SK-N-SH (cell line): ENCODE data around the gene STOML1. TPM values are rescaled to one million over a fixed set of nuclear protein-coding genes. Genes with fewer than 3 reads are reported as not detected.

Source experiments
- CTCF ChIA-PET: fragments of 300-600, 350-600 bp; formaldehyde crosslinking; extraction: SDS; loops from one replicate; lab custom pipeline; 2021; lab: Yijun Ruan, JAX
- POLR2A ChIA-PET: fragments of 350-600 bp; sonication (Branson Sonifier 250); formaldehyde crosslinking; extraction: SDS; loops from one replicate; lab custom pipeline; 2020; ENCODE audit warnings: antibody characterized with exemption, inconsistent platforms; lab: Yijun Ruan, JAX
- DNase-seq: peaks from one replicate; pipeline ENCODE4 v3.0.0; 2012
- H2AFZ ChIP-seq: fragments of 200-600 bp; sonication (generic); 2 replicates; pipeline ENCODE4 v1.8.1; 2016; ENCODE audit warnings: antibody characterized with exemption, mild to moderate bottlenecking, low read depth
- H3F3A ChIP-seq: fragments of 200-600 bp; sonication (generic); replicated peaks from 2 replicates; pipeline ENCODE3; 2016; ENCODE audit warnings: antibody characterized with exemption, mild to moderate bottlenecking; ENCODE audit not compliant: insufficient read depth
- H3K27ac ChIP-seq, 2 experiments: fragments of 200-500 bp in 1 of 2; fragments of 200-600 bp in 1 of 2; sonication (Bioruptor generic) in 1 of 2; sonication (generic), shearing (Covaris generic) in 1 of 2; 2 replicates each; pipeline versions ENCODE4 v1.5.1 to v1.6.1; 2014 to 2016; ENCODE audit warnings: low read depth in 2 of 2, inconsistent platforms in 1 of 2, low read length in 1 of 2, mild to moderate bottlenecking in 1 of 2, mixed read lengths in 1 of 2
- H3K27me3 ChIP-seq: fragments of 200-600 bp; sonication (generic), shearing (Covaris generic); 2 replicates; pipeline ENCODE4 v1.6.1; 2016; ENCODE audit warnings: mixed run types; ENCODE audit not compliant: insufficient read depth
- H3K36me3 ChIP-seq, 2 experiments: fragments of 200-500 bp in 1 of 2; fragments of 200-600 bp in 1 of 2; sonication (Bioruptor generic) in 1 of 2; sonication (generic) in 1 of 2; replicated peaks in 1 of 2; 2 replicates each; pipeline versions ENCODE3 to v1.5.1; 2014 to 2016; ENCODE audit warnings: low read length in 1 of 2, mild to moderate bottlenecking in 1 of 2; ENCODE audit not compliant: insufficient read depth in 2 of 2, control insufficient read depth in 1 of 2
- H3K4me1 ChIP-seq, 2 experiments: fragments of 200-500 bp in 1 of 2; fragments of 200-600 bp in 1 of 2; sonication (Bioruptor generic) in 1 of 2; sonication (generic), shearing (Covaris generic) in 1 of 2; 2 replicates each; pipeline versions ENCODE4 v1.5.1 to v1.6.1; 2014 to 2016; ENCODE audit warnings: low read depth in 1 of 2, low read length in 1 of 2, mixed run types in 1 of 2; ENCODE audit not compliant: insufficient read depth in 2 of 2, control insufficient read depth in 1 of 2
- H3K4me2 ChIP-seq: fragments of 200-600 bp; sonication (generic), shearing (Covaris generic); 2 replicates; pipeline ENCODE4 v1.6.1; 2017; ENCODE audit warnings: mixed run types
- H3K4me3 ChIP-seq, 2 experiments: fragments of 200-500 bp in 1 of 2; fragments of 200-600 bp in 1 of 2; sonication (Bioruptor generic) in 1 of 2; sonication (generic), shearing (Covaris generic) in 1 of 2; 2 replicates each; pipeline versions ENCODE4 v1.5.1 to v1.8.1; 2014 to 2016; ENCODE audit warnings: low read depth in 2 of 2, inconsistent platforms in 1 of 2, low read length in 1 of 2, mild to moderate bottlenecking in 1 of 2, mixed read lengths in 1 of 2, moderate library complexity in 1 of 2
- H3K79me2 ChIP-seq: fragments of 200-600 bp; sonication (generic); 2 replicates; pipeline ENCODE4 v1.8.1; 2017; ENCODE audit warnings: mild to moderate bottlenecking; ENCODE audit not compliant: insufficient read depth
- H3K9ac ChIP-seq: fragments of 200-600 bp; sonication (generic); 2 replicates; pipeline ENCODE4 v1.6.1; 2017; ENCODE audit warnings: mixed run types
- H3K9me2 ChIP-seq: fragments of 200-600 bp; sonication (generic); 2 replicates; pipeline ENCODE4 v1.6.1; 2017; ENCODE audit warnings: mixed run types
- H3K9me3 ChIP-seq: fragments of 200-600 bp; sonication (generic); 2 replicates; pipeline ENCODE4 v1.6.1; 2017; ENCODE audit warnings: mixed run types, mild to moderate bottlenecking, moderate library complexity
- H4K20me1 ChIP-seq: fragments of 200-600 bp; sonication (generic); 2 replicates; pipeline ENCODE4 v1.6.1; 2017; ENCODE audit warnings: mild to moderate bottlenecking, mixed run types; ENCODE audit not compliant: insufficient read depth
- CHD2 ChIP-seq: fragments of 150-350 bp; IDR thresholded peaks from 2 replicates; pipeline ENCODE4 v1.6.1; 2018; ENCODE audit warnings: low read length; ENCODE audit not compliant: partially characterized antibody
- EP300 ChIP-seq, 2 experiments: IDR thresholded peaks; 2 replicates each; pipeline versions ENCODE4 v1.4.0 to v1.6.1; 2012; ENCODE audit warnings: borderline replicate concordance in 1 of 2, low read depth in 1 of 2, low read length in 1 of 2
- GATA2 ChIP-seq: sonication (generic); formaldehyde crosslinking; IDR thresholded peaks from 2 replicates; pipeline ENCODE4 v1.5.0; 2020; ENCODE audit warnings: mild to moderate bottlenecking, missing genetic modification reagents
- NRF1 ChIP-seq: IDR thresholded peaks from 2 replicates; pipeline ENCODE4 v1.6.1; 2012; ENCODE audit warnings: low read depth, mild to moderate bottlenecking, low read length
- RAD21 ChIP-seq: IDR thresholded peaks from 2 replicates; pipeline ENCODE4 v1.6.1; 2012; ENCODE audit warnings: mild to moderate bottlenecking, low read length
- RFX5 ChIP-seq: IDR thresholded peaks from 2 replicates; pipeline ENCODE4 v1.6.1; 2012; ENCODE audit warnings: mild to moderate bottlenecking, improper control_type of control experiment, low read length
- TCF12 ChIP-seq: IDR thresholded peaks from 2 replicates; pipeline ENCODE4 v1.4.0; 2012
- ZBTB33 ChIP-seq: IDR thresholded peaks from 2 replicates; pipeline ENCODE4 v1.4.0; 2012; ENCODE audit warnings: low read depth, borderline replicate concordance
- WGBS: methylation state at CpG from one replicate; pipeline ENCODE4 v1.1.6; 2017; ENCODE audit warnings: low lambda C conversion rate; 5-methylcytosine and 5-hydroxymethylcytosine counted together
- polyA plus RNA-seq, 3 experiments: library from polyadenylated mRNA; depleted of rRNA; stranded (reverse); fragments of >200 nt; gene quantifications; 2 replicates each; pipeline ENCODE4 v1.2.3, GENCODE V29; 2012
- TF ChIP-seq, protein P1 (sequence below): IDR thresholded peaks from 2 replicates; pipeline ENCODE4; 2012
- TF ChIP-seq, protein P2 (sequence below): fragments of 150-350 bp; IDR thresholded peaks from 2 replicates; pipeline ENCODE4 v1.6.1; 2017; ENCODE audit warnings: antibody characterized with exemption, low read length, low read depth, borderline replicate concordance
- TF ChIP-seq, protein P3 (sequence below): IDR thresholded peaks from 2 replicates; pipeline ENCODE4 v1.6.1; 2012; ENCODE audit warnings: mild to moderate bottlenecking, low read depth, low read length, moderate library complexity

Gene STOML1
- polyA plus RNA-seq, 1 of the 3 experiments (the other 2 are of a cell fraction), result 20.4 TPM

- peak; percentile 76 for DNase-seq
- H2AFZ ChIP-seq, result no peak overlapping the region
Observed at GRCh38 chr15:73940061-73940981, 51.8 kb downstream of the STOML1 start.

More at GRCh38 chr15:73940061-73940981, 51.8 kb downstream of the STOML1 start:
- H3K9me3 ChIP-seq, result no peaks in the 10 kb centered on the region
- no peaks in the 10 kb centered on the region for H4K20me1 ChIP-seq
- no peaks in the 10 kb centered on the region for H3K36me3 ChIP-seq
- H3K79me2 ChIP-seq, result peaks cover 15% of the 10 kb centered on the region; the same call in 1 of the 2 replicates
- 56% methylated on average over 8 of the region's 8 CpGs for whole genome bisulfite sequencing
- H3K27me3 ChIP-seq, result no peaks in the 10 kb centered on the region
- H3K4me3 ChIP-seq, result no peak overlapping the region
- no peak for TF ChIP-seq ZBTB33
- TF ChIP-seq NRF1, result no peak
- peak in 1 of 2 experiments; percentile 45; a peak in 1 of 4 replicates for TF ChIP-seq EP300 (IDR thresholded peaks at IDR 0.05; ENCODE audit: borderline replicate concordance in 1 of 2, low read depth in 1 of 2, low read length in 1 of 2)
- 0 out of 2 replicates have a peak, but pooled peaks have one; percentile 24 for TF ChIP-seq TCF12
- TF ChIP-seq, protein P1, sequence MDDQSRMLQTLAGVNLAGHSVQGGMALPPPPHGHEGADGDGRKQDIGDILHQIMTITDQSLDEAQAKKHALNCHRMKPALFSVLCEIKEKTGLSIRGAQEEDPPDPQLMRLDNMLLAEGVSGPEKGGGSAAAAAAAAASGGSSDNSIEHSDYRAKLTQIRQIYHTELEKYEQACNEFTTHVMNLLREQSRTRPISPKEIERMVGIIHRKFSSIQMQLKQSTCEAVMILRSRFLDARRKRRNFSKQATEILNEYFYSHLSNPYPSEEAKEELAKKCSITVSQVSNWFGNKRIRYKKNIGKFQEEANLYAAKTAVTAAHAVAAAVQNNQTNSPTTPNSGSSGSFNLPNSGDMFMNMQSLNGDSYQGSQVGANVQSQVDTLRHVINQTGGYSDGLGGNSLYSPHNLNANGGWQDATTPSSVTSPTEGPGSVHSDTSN, result peak; percentile 47; the same call in 1 of the 2 replicates
- TF ChIP-seq, protein P2, sequence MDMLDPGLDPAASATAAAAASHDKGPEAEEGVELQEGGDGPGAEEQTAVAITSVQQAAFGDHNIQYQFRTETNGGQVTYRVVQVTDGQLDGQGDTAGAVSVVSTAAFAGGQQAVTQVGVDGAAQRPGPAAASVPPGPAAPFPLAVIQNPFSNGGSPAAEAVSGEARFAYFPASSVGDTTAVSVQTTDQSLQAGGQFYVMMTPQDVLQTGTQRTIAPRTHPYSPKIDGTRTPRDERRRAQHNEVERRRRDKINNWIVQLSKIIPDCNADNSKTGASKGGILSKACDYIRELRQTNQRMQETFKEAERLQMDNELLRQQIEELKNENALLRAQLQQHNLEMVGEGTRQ, result no peak
- TF ChIP-seq CHD2, result peak; percentile 52
- TF ChIP-seq RFX5, result no peak
- TF ChIP-seq GATA2 (CRISPR knock-in tag), result peak; percentile 92
- TF ChIP-seq RAD21, result peak; percentile 7; the same call in 1 of the 2 replicates
- TF ChIP-seq, protein P3, sequence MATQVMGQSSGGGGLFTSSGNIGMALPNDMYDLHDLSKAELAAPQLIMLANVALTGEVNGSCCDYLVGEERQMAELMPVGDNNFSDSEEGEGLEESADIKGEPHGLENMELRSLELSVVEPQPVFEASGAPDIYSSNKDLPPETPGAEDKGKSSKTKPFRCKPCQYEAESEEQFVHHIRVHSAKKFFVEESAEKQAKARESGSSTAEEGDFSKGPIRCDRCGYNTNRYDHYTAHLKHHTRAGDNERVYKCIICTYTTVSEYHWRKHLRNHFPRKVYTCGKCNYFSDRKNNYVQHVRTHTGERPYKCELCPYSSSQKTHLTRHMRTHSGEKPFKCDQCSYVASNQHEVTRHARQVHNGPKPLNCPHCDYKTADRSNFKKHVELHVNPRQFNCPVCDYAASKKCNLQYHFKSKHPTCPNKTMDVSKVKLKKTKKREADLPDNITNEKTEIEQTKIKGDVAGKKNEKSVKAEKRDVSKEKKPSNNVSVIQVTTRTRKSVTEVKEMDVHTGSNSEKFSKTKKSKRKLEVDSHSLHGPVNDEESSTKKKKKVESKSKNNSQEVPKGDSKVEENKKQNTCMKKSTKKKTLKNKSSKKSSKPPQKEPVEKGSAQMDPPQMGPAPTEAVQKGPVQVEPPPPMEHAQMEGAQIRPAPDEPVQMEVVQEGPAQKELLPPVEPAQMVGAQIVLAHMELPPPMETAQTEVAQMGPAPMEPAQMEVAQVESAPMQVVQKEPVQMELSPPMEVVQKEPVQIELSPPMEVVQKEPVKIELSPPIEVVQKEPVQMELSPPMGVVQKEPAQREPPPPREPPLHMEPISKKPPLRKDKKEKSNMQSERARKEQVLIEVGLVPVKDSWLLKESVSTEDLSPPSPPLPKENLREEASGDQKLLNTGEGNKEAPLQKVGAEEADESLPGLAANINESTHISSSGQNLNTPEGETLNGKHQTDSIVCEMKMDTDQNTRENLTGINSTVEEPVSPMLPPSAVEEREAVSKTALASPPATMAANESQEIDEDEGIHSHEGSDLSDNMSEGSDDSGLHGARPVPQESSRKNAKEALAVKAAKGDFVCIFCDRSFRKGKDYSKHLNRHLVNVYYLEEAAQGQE, result no peak
- peak overlapping the region; percentile 60 for H3K4me2 ChIP-seq
- peak overlapping the region; percentile 68 for H3K9ac ChIP-seq
- ChIA-PET CTCF (interaction anchor here (0.7 to 3.2 kb wide), 10 partner anchors 11 to 236 kb away, joined by 3 to 8 read pairs (median 3); no protein-coding TSS in a partner anchor), POLR2A (interaction anchor here (0.6 kb wide), 1 partner anchor 304 kb away, joined by 4 read pairs; no protein-coding TSS in a partner anchor)
- peaks cover 27% of the 10 kb centered on the region for H3F3A ChIP-seq
- peaks cover 49 to 85% of the 10 kb centered on the region in 2 experiments for H3K4me1 ChIP-seq
- no peaks in the 10 kb centered on the region for H3K9me2 ChIP-seq
- peak overlapping the region; percentile 85 to 91 for H3K27ac ChIP-seq
